Transverse colon (tissue), 4 donors: ENCODE data around the gene HMSD.

ENCODE experiments used
- EP300 ChIP-seq: sonication (generic); formaldehyde crosslinking; IDR thresholded peaks from one replicate; pipeline ENCODE4 v1.6.1; 2017; ENCODE audit warnings: antibody characterized with exemption, low read depth
- POLR2A ChIP-seq: fragments of 450-650 bp; IDR thresholded peaks from one replicate; pipeline ENCODE4 v1.6.1; 2016; ENCODE audit warnings: antibody characterized with exemption, mild to moderate bottlenecking, moderate library complexity
- POLR2AphosphoS5 ChIP-seq, 3 donors: sonication (generic); formaldehyde crosslinking; IDR thresholded peaks; one replicate each; pipeline ENCODE4 v1.6.1; 2016; ENCODE audit warnings: antibody characterized with exemption in 3 of 3
- TF ChIP-seq, protein P1 (sequence below), 5 experiments: fragments of 200-600 bp in 3 of 5; fragments of 450-650 bp in 2 of 5; sonication (generic) in 3 of 5; IDR thresholded peaks; 1 replicate in 2 of 5; 2 replicates in 3 of 5; pipeline ENCODE4 v1.5.1; 2016 to 2017; ENCODE audit warnings: antibody characterized with exemption in 5 of 5, inconsistent platforms in 3 of 5, mild to moderate bottlenecking in 2 of 5, moderate library complexity in 1 of 5

DNA sequence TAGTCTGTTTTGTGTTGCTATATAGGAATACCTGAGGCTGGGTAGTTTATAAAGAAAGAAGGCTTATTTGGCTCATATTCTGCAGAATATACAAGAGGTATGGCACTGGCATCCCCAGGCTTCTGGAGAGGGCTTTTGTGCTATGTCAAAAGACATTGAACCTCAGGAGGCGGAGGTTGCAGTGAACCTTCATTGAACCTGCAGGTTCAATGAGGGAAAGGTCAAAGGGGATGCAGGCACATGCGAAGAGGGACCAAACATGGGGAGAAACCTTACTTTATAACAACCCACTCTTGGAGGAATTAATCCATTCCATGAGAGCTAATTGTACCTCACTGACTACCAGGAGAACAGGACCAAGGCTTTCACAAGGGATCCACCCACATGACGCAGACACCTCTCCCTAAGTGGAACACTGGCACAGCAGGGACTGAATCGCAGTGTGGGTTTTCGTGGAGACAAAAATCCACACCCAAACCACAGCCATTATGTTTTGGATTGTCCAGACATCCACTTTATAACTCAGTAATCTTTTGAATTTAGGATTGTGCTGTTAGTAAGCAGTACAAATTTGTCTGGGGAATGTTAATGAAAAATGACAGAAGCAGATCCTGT lies 16.7 kb downstream of the HMSD start:
- TF ChIP-seq, protein P1, sequence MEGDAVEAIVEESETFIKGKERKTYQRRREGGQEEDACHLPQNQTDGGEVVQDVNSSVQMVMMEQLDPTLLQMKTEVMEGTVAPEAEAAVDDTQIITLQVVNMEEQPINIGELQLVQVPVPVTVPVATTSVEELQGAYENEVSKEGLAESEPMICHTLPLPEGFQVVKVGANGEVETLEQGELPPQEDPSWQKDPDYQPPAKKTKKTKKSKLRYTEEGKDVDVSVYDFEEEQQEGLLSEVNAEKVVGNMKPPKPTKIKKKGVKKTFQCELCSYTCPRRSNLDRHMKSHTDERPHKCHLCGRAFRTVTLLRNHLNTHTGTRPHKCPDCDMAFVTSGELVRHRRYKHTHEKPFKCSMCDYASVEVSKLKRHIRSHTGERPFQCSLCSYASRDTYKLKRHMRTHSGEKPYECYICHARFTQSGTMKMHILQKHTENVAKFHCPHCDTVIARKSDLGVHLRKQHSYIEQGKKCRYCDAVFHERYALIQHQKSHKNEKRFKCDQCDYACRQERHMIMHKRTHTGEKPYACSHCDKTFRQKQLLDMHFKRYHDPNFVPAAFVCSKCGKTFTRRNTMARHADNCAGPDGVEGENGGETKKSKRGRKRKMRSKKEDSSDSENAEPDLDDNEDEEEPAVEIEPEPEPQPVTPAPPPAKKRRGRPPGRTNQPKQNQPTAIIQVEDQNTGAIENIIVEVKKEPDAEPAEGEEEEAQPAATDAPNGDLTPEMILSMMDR (IDR thresholded peaks at IDR 0.05), result no peak
- no peak for TF ChIP-seq EP300
- TF ChIP-seq POLR2A, result no peak
- no peak for TF ChIP-seq POLR2AphosphoS5 (IDR thresholded peaks at IDR 0.05)
